ENCODE measurements around the gene LRRC52. TPM values are rescaled to one million over a fixed set of nuclear protein-coding genes. Genes with fewer than 3 reads are reported as not detected.
"Not testable (repeated sequence)": the region's sequence is repeated elsewhere in the genome, so short reads cannot be mapped to it uniquely, and the experiment has no call there.

LRRC52 gene
- total RNA-seq, 1 donor from 2014 or later: not detected

DNA sequence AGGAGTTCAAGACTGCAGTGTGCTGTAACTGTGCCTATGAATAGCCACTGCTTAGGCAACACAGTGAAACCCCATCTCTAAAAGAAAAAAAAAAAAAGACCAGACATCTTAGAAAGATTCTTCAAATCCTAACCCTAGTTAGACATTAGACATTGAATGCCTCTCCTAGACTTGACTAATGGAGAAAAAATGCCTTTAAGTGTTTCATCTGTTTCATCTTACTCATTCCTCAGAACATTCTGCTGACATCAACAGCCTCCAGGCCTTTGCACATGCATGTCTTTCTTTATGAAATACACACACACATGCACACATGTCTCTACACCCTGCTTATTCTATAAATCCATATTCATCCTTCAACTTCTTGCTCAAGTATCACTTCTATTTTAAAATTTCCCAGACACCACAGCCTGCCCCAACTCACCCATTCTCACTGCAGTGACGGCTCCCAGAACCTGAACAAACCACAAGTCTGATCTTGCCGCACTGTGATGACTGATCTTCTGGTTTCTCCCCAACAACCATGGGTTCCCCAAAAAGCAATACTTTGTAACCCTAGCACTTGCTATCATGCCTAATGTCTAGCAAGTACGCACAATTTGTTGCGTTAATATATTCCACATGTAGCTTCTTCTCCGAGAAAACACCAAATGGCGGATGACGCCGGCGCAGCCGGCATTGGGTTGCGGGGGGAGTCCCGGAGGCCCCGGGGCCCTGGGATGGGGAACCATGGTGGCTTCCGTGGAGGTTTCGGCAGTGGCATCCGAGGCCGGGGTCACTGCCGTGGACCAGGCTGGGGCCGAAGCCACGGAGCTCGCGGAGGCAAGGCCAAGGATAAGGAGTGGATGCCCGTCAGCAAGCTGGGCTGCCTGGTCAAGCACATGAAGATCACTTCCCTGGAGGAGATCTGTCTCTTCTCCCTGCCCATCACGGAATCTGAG, 37.4 kb downstream of the LRRC52 start:
- ChIA-PET CTCF (no interaction called here), POLR2A (no interaction called here)
- H3K9me3 Mint-ChIP-seq: no peaks in the 10 kb centered on the region
- no peaks in the 10 kb centered on the region for H3K36me3 Mint-ChIP-seq (ENCODE audit: low read depth)
- H3K27me3 Mint-ChIP-seq: peaks cover 15% of the 10 kb centered on the region
- no peak overlapping the region for H3K27ac Mint-ChIP-seq
- H3K4me1 Mint-ChIP-seq: no peaks in the 10 kb centered on the region
- DNase-seq: no peak
- no peak overlapping the region for H3K4me3 Mint-ChIP-seq
- TF ChIP-seq CTCF (IDR thresholded peaks at IDR 0.05): no peak
- ATAC-seq (ENCODE audit: low read depth): no peak
- intact Hi-C loops (cut with micrococcal nuclease): no loop called here

DNA sequence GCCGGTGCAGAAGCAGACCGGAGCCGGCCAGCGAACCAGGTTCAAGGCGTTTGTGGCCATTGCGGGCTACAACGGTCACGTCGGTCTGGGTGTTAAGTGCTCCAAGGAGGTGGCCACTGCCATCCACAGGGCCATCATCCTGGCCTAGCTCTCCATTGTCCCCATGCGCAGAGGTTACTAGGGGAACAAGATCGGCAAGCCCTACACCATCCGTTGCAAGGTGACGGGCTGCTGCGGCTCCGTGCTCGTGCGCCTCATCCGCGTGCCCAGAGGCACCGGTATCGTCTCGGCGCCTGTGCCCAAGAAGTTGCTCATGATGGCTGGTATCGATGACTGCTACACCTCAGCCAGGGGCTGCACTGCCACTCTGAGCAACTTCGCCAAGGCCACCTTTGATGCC, 38.1 kb downstream of the LRRC52 start:
- intact Hi-C loops (cut with micrococcal nuclease): no loop called here
- H3K36me3 Mint-ChIP-seq (ENCODE audit: low read depth): no peaks in the 10 kb centered on the region
- no peak overlapping the region for H3K27ac Mint-ChIP-seq
- ChIA-PET POLR2A (no interaction called here), CTCF (no interaction called here)
- ATAC-seq (ENCODE audit: low read depth): no peak
- no peak for TF ChIP-seq CTCF (IDR thresholded peaks at IDR 0.05)
- no peak overlapping the region for H3K4me3 Mint-ChIP-seq
- H3K27me3 Mint-ChIP-seq: peaks cover 14% of the 10 kb centered on the region
- no peaks in the 10 kb centered on the region for H3K9me3 Mint-ChIP-seq
- H3K4me1 Mint-ChIP-seq: no peaks in the 10 kb centered on the region
- DNase-seq: no peak

DNA sequence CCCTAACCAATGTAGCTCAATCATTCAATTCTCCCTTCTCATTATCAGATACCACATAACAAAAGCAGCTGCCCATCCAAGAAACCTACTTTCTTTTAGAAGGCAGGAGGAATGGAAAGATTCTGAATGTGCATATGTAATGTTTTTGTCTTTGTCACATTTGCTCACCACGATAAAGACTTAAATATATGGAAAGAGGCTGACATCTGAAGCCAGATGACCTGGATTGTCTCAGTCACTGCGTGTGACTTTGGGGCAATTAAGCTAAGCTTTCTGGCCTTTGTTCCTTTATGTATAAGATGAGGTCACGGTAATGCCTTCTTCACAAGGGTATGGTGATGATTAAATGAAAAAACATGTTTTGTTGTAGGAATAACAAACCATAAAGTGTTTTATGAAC, 42.6 kb downstream of the LRRC52 start:
- intact Hi-C loops (cut with micrococcal nuclease): no loop called here
- Mint-ChIP-seq H3K9me3 (no peaks in the 10 kb centered on the region), H3K27ac (no peak overlapping the region), H3K4me1 (no peaks in the 10 kb centered on the region), H3K4me3 (no peak overlapping the region), H3K27me3 (peaks cover 32% of the 10 kb centered on the region), H3K36me3 (ENCODE audit: low read depth) (no peaks in the 10 kb centered on the region)
- DNase-seq (no peak), ATAC-seq (ENCODE audit: low read depth) (no peak)
- ChIA-PET CTCF (interaction anchor here (3.9 kb wide), 1 partner anchor 194 kb away, joined by 14 read pairs; no protein-coding TSS in a partner anchor), POLR2A (no interaction called here)
- no peak for TF ChIP-seq CTCF (IDR thresholded peaks at IDR 0.05)

DNA sequence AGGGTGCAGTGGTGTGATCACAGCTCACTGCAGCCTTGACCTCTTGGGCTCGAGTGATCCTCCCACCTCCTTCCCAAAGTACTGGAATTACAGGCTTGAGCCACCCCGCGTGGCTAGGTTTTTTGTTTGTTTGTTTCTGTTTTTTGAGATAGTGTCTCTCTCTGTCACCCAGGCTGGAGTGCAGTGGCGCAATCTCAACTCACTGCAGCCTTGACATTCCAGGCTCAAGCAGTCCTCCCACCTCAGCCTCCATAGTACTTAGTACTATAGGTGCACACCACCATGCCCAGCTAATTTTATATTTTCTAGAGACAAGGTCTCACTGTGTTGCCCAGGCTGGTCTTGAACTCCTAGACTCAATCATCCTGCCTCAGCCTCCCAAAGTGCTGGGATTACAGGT, 47.6 kb downstream of the LRRC52 start:
- H3K9me3 Mint-ChIP-seq; DNase-seq; ATAC-seq (ENCODE audit: low read depth); H3K27ac Mint-ChIP-seq; intact Hi-C loops (cut with micrococcal nuclease); H3K4me1 Mint-ChIP-seq; H3K4me3 Mint-ChIP-seq; H3K36me3 Mint-ChIP-seq (ENCODE audit: low read depth): not testable (repeated sequence)
- ChIA-PET POLR2A (interaction anchor here (0.6 kb wide), 1 partner anchor 796 kb away, joined by 5 read pairs; no protein-coding TSS in a partner anchor), CTCF (interaction anchor here (0.9 to 6.9 kb wide), 4 partner anchors 197 to 446 kb away, joined by 3 to 96 read pairs (median 31); no protein-coding TSS in a partner anchor)
- H3K27me3 Mint-ChIP-seq: peaks cover 50% of the 10 kb centered on the region

DNA sequence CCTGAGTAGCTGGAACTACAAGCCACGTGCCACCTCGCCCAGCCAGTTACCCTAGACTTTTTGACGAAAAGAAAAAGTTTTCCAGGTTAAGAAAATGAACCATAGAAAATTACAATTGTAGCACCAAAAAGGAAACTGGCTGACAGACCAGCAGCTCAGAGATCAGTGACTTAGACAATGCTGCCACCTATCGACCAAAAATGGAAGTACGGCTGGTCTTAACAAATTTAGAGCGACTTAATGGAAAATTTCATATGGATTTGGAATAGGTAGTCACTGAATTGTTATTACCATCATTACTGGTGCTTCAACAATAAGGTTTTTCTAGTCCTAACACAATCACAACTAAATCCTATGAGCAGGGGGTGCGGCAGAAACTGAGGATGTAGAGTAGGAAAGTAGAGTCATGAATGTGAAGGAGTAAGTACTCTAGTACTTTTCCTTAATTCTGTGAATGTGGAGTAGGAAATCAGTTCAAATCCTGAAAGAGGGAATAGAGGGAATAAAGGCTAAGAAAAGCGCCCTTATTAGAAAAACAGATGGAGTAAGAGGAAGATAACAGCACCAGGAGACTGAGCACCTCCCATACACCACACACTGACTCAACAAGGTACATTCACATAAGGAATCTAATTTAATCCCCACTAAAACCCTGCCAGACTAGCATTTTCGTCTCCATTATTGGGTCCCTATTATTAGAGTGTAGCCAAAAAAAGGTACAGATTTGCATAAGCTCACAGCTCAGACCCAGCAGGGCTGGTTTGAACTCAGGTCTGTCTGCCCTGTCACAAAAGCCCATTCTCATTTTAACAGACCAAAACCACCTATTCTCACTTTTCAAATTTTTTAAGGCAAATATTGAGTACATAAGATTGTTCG, 49.4 kb downstream of the LRRC52 start:
- Mint-ChIP-seq H3K4me1 (peaks cover 12% of the 10 kb centered on the region), H3K27ac (no peak overlapping the region), H3K9me3 (no peaks in the 10 kb centered on the region), H3K36me3 (ENCODE audit: low read depth) (no peaks in the 10 kb centered on the region), H3K4me3 (no peak overlapping the region), H3K27me3 (peaks cover 50% of the 10 kb centered on the region)
- TF ChIP-seq CTCF (IDR thresholded peaks at IDR 0.05): peak; percentile 92
- DNase-seq: peak; percentile 37
- intact Hi-C loops (cut with micrococcal nuclease): loop anchor here (1.0 kb wide), 3 partner anchors 200 to 335 kb away; no protein-coding TSS in a partner anchor
- ChIA-PET CTCF (interaction anchor here (0.8 to 6.9 kb wide), 10 partner anchors 9 to 479 kb away, joined by 3 to 96 read pairs (median 4); partner anchors contain the start of gene TMCO1), POLR2A (interaction anchor here (1.3 kb wide), 1 partner anchor 200 kb away, joined by 3 read pairs; no protein-coding TSS in a partner anchor)
- ATAC-seq (ENCODE audit: low read depth): peak; percentile 41
